Heart left ventricle (tissue), 16 donors: ENCODE data around the gene ITGB6. TPM values are rescaled to one million over a fixed set of nuclear protein-coding genes. Genes with fewer than 3 reads are reported as not detected.

Experiments used
- ATAC-seq, 4 donors: fragments of 200-7000 bp; cut with Tn5 transposase; one replicate each; pipeline ENCODE4 v1.9.1; 2020 to 2022; ENCODE audit warnings: moderate library complexity in 4 of 4, mild to moderate bottlenecking in 3 of 4, moderate number of reproducible peaks in 1 of 4
- DNase-seq, 5 donors: peaks; one replicate each; pipeline ENCODE4 v3.0.0-alpha.2; 2020
- H3K27ac ChIP-seq, 12 donors: fragments of 200-600 bp; sonication (generic) in 4 of 12; one replicate each; pipeline versions ENCODE4 v1.5.0 to v1.8.0; 2016 to 2022; ENCODE audit warnings: mild to moderate bottlenecking in 2 of 12
- H3K27me3 ChIP-seq, 9 donors: fragments of 200-600 bp; sonication (generic) in 2 of 9; one replicate each; pipeline versions ENCODE4 v1.5.1 to v1.8.0; 2016 to 2022; ENCODE audit warnings: mild to moderate bottlenecking in 3 of 9
- H3K36me3 ChIP-seq, 9 donors: fragments of 200-600 bp; sonication (generic) in 2 of 9; one replicate each; pipeline versions ENCODE4 v1.5.0 to v1.8.0; 2018 to 2022; ENCODE audit warnings: mild to moderate bottlenecking in 2 of 9
- H3K4me1 ChIP-seq, 12 donors: fragments of 200-600 bp; sonication (generic) in 4 of 12; one replicate each; pipeline versions ENCODE4 v1.5.0 to v1.8.0; 2016 to 2022; ENCODE audit warnings: mild to moderate bottlenecking in 3 of 12
- H3K4me3 ChIP-seq, 12 donors: fragments of 200-600 bp; sonication (generic) in 4 of 12; one replicate each; pipeline versions ENCODE4 v1.5.0 to v1.8.0; 2017 to 2022; ENCODE audit warnings: mild to moderate bottlenecking in 9 of 12, moderate library complexity in 4 of 12
- H3K9me3 ChIP-seq, 12 donors: fragments of 200-600 bp; sonication (generic) in 4 of 12; one replicate each; pipeline versions ENCODE4 v1.5.0 to v1.8.0; 2016 to 2022; ENCODE audit warnings: mild to moderate bottlenecking in 1 of 12
- POLR2A ChIP-seq, 2 donors: fragments of 450-650 bp; IDR thresholded peaks; one replicate each; pipeline ENCODE4 v1.6.1; 2017; ENCODE audit warnings: antibody characterized with exemption in 2 of 2, mild to moderate bottlenecking in 2 of 2, moderate library complexity in 2 of 2
- WGBS, 4 donors: extraction: QIAGEN DNeasy Blood & Tissue Kit in 2 of 4; methylation state at CpG; one replicate each; pipeline versions ENCODE4 v1.1.5 to v1.1.7; 2013 to 2018; 5-methylcytosine and 5-hydroxymethylcytosine counted together
- intact Hi-C, 10 donors: fragments of 100-400 bp; cut with DNase I; formaldehyde crosslinking; loops; one replicate each; pipeline versions ENCODE4 v1.11.1 to v1.14.2; 2022
- polyA plus RNA-seq, 2 donors: library from polyadenylated mRNA; stranded (reverse); fragments of 200-250 nt; gene quantifications; one replicate each; pipeline ENCODE4 v1.2.3, GENCODE V29; 2013
- total RNA-seq, 9 donors: library from RNA; depleted of rRNA in 2 of 9; stranded (reverse); fragments of >200 nt in 2 of 9; fragmentation: NEBNext Ultra II Directional in 3 of 9; extraction: Animal tissue kit (Norgen Biotek cat#: 25700) in 3 of 9; gene quantifications; one replicate each; pipeline versions ENCODE4 v1.1.0 to v1.2.4, GENCODE V29; 2016 to 2023
- TF ChIP-seq, protein P1 (sequence below), 12 donors: fragments of 200-600 bp; sonication (generic) in 4 of 12; IDR thresholded peaks; one replicate each; pipeline versions ENCODE4 v1.5.0 to v1.8.0; 2018 to 2022; ENCODE audit warnings: antibody characterized with exemption in 12 of 12, mild to moderate bottlenecking in 5 of 12
- donor health status: ischemic (EF 13 %, LVEDD 7.1; RV severe dilation, severe dysfunction).
- donor health status: healthy with polysubstance abuse.
- donor health status: DM: no; HTN: yes; CAD: no.
- donor health status: DM: no; HTN: no; CAD: no.
- donor health status: ischemic (EF 25% LVEDD 6.9; RV normal size, moderate dysfunction).
- donor health status: ischemic (EF 25% LVEDD 5.7; RV mildly dilated, moderate dysfunction).
- donor health status: healthy.
- donor health status: DM: yes; HTN: yes; CAD: no.
- donor health status: ischemic (EF 35%, LVEDD 5.7; RV mildly dilated, moderate dysfunction).
- donor health status: nonischemic (EF 11% LVEDD 7.7; RV severe dilation, severe dysfunction).
- donor health status: DM: yes; HTN: yes; CAD: no.
- donor health status: PGD.
- donor health status: ischemic (EF 29% LVEDD 5.4; RV normal size, mild dysfunction).
- donor health status: nonischemic (EF 23%, LVEDD 6.1; RV moderate dilation, normal function).

ITGB6 gene
- total and polyA plus RNA-seq, 11 donors: 0.27 to 4.2 (median 0.75) TPM

DNA sequence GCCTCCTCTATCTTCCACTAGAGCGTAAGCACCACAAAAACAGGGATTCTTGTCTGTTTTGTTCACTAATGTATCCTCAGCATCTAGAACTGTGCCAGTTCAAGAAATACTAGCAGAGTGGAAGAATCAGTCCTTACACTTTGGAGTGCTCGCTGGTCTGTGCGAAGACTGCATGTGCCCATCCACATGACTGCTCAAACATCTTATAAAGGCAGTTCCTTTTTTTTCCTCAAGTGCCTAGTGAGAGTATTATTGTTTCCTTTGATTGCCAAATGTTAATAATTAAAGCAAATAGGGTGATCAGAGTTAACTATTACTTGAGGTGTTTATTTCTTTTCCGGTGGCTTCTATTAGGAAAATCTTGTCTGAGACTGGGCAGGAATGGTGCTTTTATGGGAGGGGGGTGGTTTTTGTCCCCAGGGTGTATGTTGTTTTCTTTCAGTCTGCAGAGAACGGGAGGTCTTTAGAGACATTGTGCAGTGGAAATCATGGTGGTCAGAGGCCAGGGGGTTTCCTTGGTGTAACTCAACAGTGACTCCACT is 45.6 kb upstream of the ITGB6 start:
- no peak overlapping the region for H3K27ac ChIP-seq
- intact Hi-C loops: loop anchor here in 2 of 10 donors (5.0 to 10.0 kb wide), 2 partner anchors 131 to 133 kb away; no protein-coding TSS in a partner anchor

DNA sequence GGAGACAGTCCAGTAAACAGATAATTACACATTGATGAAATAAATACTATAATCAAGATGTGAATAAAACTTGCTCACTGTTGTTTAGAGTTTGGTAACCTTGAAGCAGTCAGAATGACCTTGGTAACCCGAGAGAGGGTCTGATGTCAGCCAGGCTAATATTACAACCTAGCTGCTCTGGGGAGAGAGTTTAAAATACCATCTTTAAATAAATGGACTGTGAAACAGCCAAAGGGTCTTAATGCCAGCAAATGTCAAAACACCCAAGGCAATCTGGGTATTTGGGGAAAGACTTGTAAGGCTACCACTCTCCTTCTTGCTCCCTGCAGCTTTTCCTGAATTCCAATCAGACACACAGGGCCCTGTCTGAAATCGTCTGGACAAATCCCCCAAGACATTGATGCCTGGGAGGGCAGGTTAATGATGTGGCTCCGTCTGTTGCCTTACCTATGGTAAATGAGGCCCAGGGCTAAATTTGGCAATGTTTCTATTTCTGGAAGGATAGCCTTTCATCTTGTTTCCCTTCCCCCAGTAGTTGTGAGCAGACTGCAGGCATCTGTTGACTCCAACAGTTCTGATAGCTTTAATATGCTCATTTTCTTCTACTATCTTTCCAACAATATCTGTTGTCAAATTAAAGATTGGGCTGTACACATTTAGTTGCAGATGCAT is 43.0 kb upstream of the ITGB6 start:
- no peak for DNase-seq
- peak; percentile 47 to 66 (median 60) for ATAC-seq
- Histone ChIP-seq H3K4me3 (no peak overlapping the region), H3K36me3 (no peaks in the 10 kb centered on the region), H3K27ac (peak overlapping the region in 9 of 12 donors; percentile 22 to 80 (median 42)), H3K9me3 (no peaks in the 10 kb centered on the region), H3K27me3 (no peaks in the 10 kb centered on the region), H3K4me1 (peaks cover 0 to 28% (median 18%) of the 10 kb centered on the region in 12 donors)
- TF ChIP-seq POLR2A (IDR thresholded peaks at IDR 0.05): no peak
- TF ChIP-seq, protein P1, sequence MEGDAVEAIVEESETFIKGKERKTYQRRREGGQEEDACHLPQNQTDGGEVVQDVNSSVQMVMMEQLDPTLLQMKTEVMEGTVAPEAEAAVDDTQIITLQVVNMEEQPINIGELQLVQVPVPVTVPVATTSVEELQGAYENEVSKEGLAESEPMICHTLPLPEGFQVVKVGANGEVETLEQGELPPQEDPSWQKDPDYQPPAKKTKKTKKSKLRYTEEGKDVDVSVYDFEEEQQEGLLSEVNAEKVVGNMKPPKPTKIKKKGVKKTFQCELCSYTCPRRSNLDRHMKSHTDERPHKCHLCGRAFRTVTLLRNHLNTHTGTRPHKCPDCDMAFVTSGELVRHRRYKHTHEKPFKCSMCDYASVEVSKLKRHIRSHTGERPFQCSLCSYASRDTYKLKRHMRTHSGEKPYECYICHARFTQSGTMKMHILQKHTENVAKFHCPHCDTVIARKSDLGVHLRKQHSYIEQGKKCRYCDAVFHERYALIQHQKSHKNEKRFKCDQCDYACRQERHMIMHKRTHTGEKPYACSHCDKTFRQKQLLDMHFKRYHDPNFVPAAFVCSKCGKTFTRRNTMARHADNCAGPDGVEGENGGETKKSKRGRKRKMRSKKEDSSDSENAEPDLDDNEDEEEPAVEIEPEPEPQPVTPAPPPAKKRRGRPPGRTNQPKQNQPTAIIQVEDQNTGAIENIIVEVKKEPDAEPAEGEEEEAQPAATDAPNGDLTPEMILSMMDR (IDR thresholded peaks at IDR 0.05): no peak
- WGBS, 4 donors: 41 to 55% (median 48%) methylated on average over 3 of the region's 3 CpGs
- intact Hi-C loops: loop anchor here in 1 of 10 donors (10.0 kb wide), 1 partner anchor 128 kb away; no protein-coding TSS in a partner anchor

More for the DNA sequence above, 45.6 kb upstream of the ITGB6 start:
- no peak for DNase-seq
- Histone ChIP-seq H3K27me3 (no peaks in the 10 kb centered on the region), H3K4me1 (peaks cover 0 to 28% (median 18%) of the 10 kb centered on the region in 12 donors), H3K4me3 (no peak overlapping the region), H3K9me3 (no peaks in the 10 kb centered on the region), H3K36me3 (no peaks in the 10 kb centered on the region)
- 95 to 96% (median 95%) methylated on average over 5 of the region's 5 CpGs for WGBS, 4 donors
- TF ChIP-seq POLR2A (IDR thresholded peaks at IDR 0.05): no peak
- TF ChIP-seq, protein P1 (IDR thresholded peaks at IDR 0.05): no peak
- ATAC-seq: no peak

DNA sequence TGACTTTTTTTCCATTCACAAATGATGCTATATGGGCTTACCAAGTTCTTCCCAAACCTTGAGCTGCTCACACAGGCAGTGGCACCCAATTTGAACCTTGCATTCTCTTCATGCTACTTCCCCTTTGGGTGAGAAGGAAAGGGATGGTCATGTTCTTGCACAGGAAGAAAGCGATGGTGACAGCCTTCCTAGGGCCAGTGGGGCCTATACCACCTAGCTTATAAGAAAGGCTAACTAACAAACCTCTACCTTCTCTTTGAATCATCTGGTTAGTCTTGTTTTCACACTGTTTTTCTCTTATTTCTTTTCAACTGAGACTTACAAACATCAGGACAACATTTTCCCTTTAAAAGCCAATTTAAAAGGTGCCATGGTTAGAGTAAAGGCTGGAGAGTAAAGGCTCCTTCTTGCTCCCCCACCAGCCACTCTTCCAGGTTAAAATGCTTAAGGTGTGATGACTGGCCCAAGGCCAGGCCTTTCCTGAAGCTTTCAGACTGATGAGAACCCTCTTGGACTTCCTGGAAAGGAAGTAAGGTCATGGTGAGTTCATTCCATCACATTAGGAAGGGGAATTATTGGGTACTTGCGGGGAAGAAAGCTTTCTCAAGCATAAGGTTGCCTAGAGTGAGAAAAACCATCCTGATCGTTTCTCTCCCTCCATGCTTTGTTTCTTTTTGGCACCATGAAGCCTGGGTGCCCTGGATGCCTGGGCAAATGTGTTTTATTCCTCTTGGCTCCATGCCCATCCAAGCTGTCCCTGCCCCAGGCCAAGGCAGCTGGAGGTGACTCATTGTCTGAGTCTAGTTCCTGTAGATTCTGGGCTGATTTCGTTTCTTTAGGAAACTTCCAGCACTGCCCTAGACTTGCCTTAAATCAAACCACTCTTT is 41.4 kb upstream of the ITGB6 start:
- intact Hi-C loops: loop anchor here in 1 of 10 donors (10.0 kb wide), 1 partner anchor 127 kb away; no protein-coding TSS in a partner anchor
- Histone ChIP-seq H3K4me3 (no peak overlapping the region), H3K27ac (peak overlapping the region in 5 of 12 donors; percentile 14 to 42 (median 27)), H3K36me3 (no peaks in the 10 kb centered on the region), H3K4me1 (peaks cover 0 to 28% (median 18%) of the 10 kb centered on the region in 12 donors), H3K27me3 (no peaks in the 10 kb centered on the region), H3K9me3 (no peaks in the 10 kb centered on the region)
- 48 to 62% (median 59%) methylated on average over 4 of the region's 4 CpGs for WGBS, 4 donors
- TF ChIP-seq, protein P1 (IDR thresholded peaks at IDR 0.05): no peak
- no peak for TF ChIP-seq POLR2A (IDR thresholded peaks at IDR 0.05)
- DNase-seq (peak in 4 of 5 donors; percentile 30 to 66 (median 53)), ATAC-seq (peak in 3 of 4 donors; percentile 49 to 84 (median 67))
